ENCODE data around the gene XRRA1. TPM values are rescaled to one million over a fixed set of nuclear protein-coding genes. Genes with fewer than 3 reads are reported as not detected.

Gene XRRA1
- total RNA-seq, 1 experiment from 2014 or later: 7.3 TPM

GRCh38 chr11:74842967-74843366 lies 105.9 kb downstream of the XRRA1 start:
- Histone ChIP-seq H3K4me1 (ENCODE audit: insufficient read depth, low read length, poor library complexity, severe bottlenecking) (no peaks in the 10 kb centered on the region), H3K27me3 (replicated peaks; ENCODE audit: insufficient read depth, low read depth, low read length, poor library complexity) (no peaks in the 10 kb centered on the region), H3K27ac (ENCODE audit: low read depth, low read length, poor library complexity, severe bottlenecking) (no peak overlapping the region), H3K4me3 (ENCODE audit: low read depth, low read length, poor library complexity, severe bottlenecking) (no peak overlapping the region), H3K36me3 (ENCODE audit: insufficient read depth, low read length, poor library complexity, severe bottlenecking) (peaks cover 12% of the 10 kb centered on the region), H3K9me3 (ENCODE audit: low read depth, low read length, poor library complexity, severe bottlenecking) (no peaks in the 10 kb centered on the region)
- TF ChIP-seq CTCF (conservative IDR thresholded peaks at IDR 0.05; ENCODE audit: low read depth, low read length): no peak
- TF ChIP-seq EZH2 (IDR thresholded peaks at IDR 0.05; ENCODE audit: borderline replicate concordance, low read depth, low read length, poor library complexity, severe bottlenecking): no peak
- ChIA-PET CTCF (no interaction called here), POLR2A (ENCODE audit: low non-redundant PET) (no interaction called here)
- intact Hi-C loops (cut with micrococcal nuclease; ENCODE audit: unreplicated experiment): no loop called here
- no TSS peak for BruUV-seq (replicated peaks)
- DNase-seq (ENCODE audit: low spot score): no peak

GRCh38 chr11:74840486-74840885 lies 108.4 kb downstream of the XRRA1 start:
- CTCF ChIA-PET: no interaction called here
- Histone ChIP-seq H3K27ac (ENCODE audit: low read depth, low read length, poor library complexity, severe bottlenecking) (no peak overlapping the region), H3K36me3 (ENCODE audit: insufficient read depth, low read length, poor library complexity, severe bottlenecking) (peaks cover 27% of the 10 kb centered on the region), H3K4me3 (ENCODE audit: low read depth, low read length, poor library complexity, severe bottlenecking) (no peak overlapping the region), H3K27me3 (replicated peaks; ENCODE audit: insufficient read depth, low read depth, low read length, poor library complexity) (no peaks in the 10 kb centered on the region), H3K9me3 (ENCODE audit: low read depth, low read length, poor library complexity, severe bottlenecking) (no peaks in the 10 kb centered on the region), H3K4me1 (ENCODE audit: insufficient read depth, low read length, poor library complexity, severe bottlenecking) (no peaks in the 10 kb centered on the region)
- TF ChIP-seq EZH2 (IDR thresholded peaks at IDR 0.05; ENCODE audit: borderline replicate concordance, low read depth, low read length, poor library complexity, severe bottlenecking) (no peak), CTCF (conservative IDR thresholded peaks at IDR 0.05; ENCODE audit: low read depth, low read length) (no peak)
- DNase-seq (ENCODE audit: low spot score): no peak
- POLR2A ChIA-PET (ENCODE audit: low non-redundant PET): no interaction called here
- no TSS peak for BruUV-seq (replicated peaks)
- intact Hi-C loops (cut with micrococcal nuclease; ENCODE audit: unreplicated experiment): no loop called here

- Histone ChIP-seq H3K9me3 (ENCODE audit: low read depth, low read length, poor library complexity, severe bottlenecking) (no peaks in the 10 kb centered on the region), H3K4me1 (ENCODE audit: insufficient read depth, low read length, poor library complexity, severe bottlenecking) (no peaks in the 10 kb centered on the region), H3K36me3 (ENCODE audit: insufficient read depth, low read length, poor library complexity, severe bottlenecking) (peaks cover 32% of the 10 kb centered on the region), H3K27ac (ENCODE audit: low read depth, low read length, poor library complexity, severe bottlenecking) (no peak overlapping the region), H3K4me3 (ENCODE audit: low read depth, low read length, poor library complexity, severe bottlenecking) (no peak overlapping the region), H3K27me3 (replicated peaks; ENCODE audit: insufficient read depth, low read depth, low read length, poor library complexity) (no peaks in the 10 kb centered on the region)
- no peak for TF ChIP-seq EZH2 (IDR thresholded peaks at IDR 0.05; ENCODE audit: borderline replicate concordance, low read depth, low read length, poor library complexity, severe bottlenecking)
- no peak for TF ChIP-seq CTCF (conservative IDR thresholded peaks at IDR 0.05; ENCODE audit: low read depth, low read length)
- ChIA-PET CTCF (no interaction called here), POLR2A (ENCODE audit: low non-redundant PET) (no interaction called here)
- intact Hi-C loops (cut with micrococcal nuclease; ENCODE audit: unreplicated experiment): no loop called here
- no TSS peak for BruUV-seq (replicated peaks)
- DNase-seq (ENCODE audit: low spot score): no peak
These were observed 108.9 kb downstream of the XRRA1 start for GRCh38 chr11:74839971-74840370.
